Activated CD4-positive, CD25-positive, alpha-beta regulatory T cell treated with anti-CD3 and anti-CD28 coated beads, Interleukin-2, amount 50 U/mL, for 24 hours (primary cell): ENCODE results near the gene EXOSC2.
"Not testable (repeated sequence)": the region's sequence is repeated elsewhere in the genome, so short reads cannot be mapped to it uniquely, and the experiment has no call there.

ENCODE experiments used
- ATAC-seq, 2 donors: fragments of 150-1000 bp; cut with Tn5 transposase; one replicate each; pipeline ENCODE4 v1.10.0; 2021; ENCODE audit warnings: mild to moderate bottlenecking in 1 of 2, moderate library complexity in 1 of 2

The EXOSC2 gene

GRCh38 chr9:130668196-130668595 lies 25.4 kb upstream of the EXOSC2 start:
- ATAC-seq: no peak

- ATAC-seq: no peak
Measured at GRCh38 chr9:130668659-130669058, 24.9 kb upstream of the EXOSC2 start.

- ATAC-seq: no peak
Measured at GRCh38 chr9:130669965-130670364, 23.6 kb upstream of the EXOSC2 start.

GRCh38 chr9:130670644-130671043 lies 22.9 kb upstream of the EXOSC2 start:
- ATAC-seq: no peak

- ATAC-seq: no peak
Measured at GRCh38 chr9:130672466-130672865, 21.1 kb upstream of the EXOSC2 start.

- no peak for ATAC-seq
Measured at GRCh38 chr9:130672933-130673615, 20.5 kb upstream of the EXOSC2 start.

GRCh38 chr9:130675396-130675795 lies 18.2 kb upstream of the EXOSC2 start:
- no peak for ATAC-seq

GRCh38 chr9:130677252-130677651 lies 16.3 kb upstream of the EXOSC2 start:
- ATAC-seq: no peak

GRCh38 chr9:130680836-130681768 lies 12.5 kb upstream of the EXOSC2 start:
- peak; percentile 69 to 70 for ATAC-seq

- ATAC-seq: peak; percentile 15 to 26
Measured at GRCh38 chr9:130681769-130682420, 11.7 kb upstream of the EXOSC2 start.

GRCh38 chr9:130682421-130683121 lies 11.0 kb upstream of the EXOSC2 start:
- ATAC-seq: no peak

- no peak for ATAC-seq
Measured at GRCh38 chr9:130685104-130685503, 8.5 kb upstream of the EXOSC2 start.

GRCh38 chr9:130685945-130686344 lies 7.6 kb upstream of the EXOSC2 start:
- ATAC-seq: not testable (repeated sequence)

GRCh38 chr9:130687615-130688014 lies 6.0 kb upstream of the EXOSC2 start:
- ATAC-seq: no peak

GRCh38 chr9:130688072-130688471 lies 5.5 kb upstream of the EXOSC2 start:
- ATAC-seq: no peak

- ATAC-seq: no peak
Measured at GRCh38 chr9:130689572-130689936, 4.0 kb upstream of the EXOSC2 start.

- no peak for ATAC-seq
Measured at GRCh38 chr9:130689937-130690700, 3.5 kb upstream of the EXOSC2 start.

GRCh38 chr9:130692321-130692720 lies 1.3 kb upstream of the EXOSC2 start:
- ATAC-seq: no peak

- ATAC-seq: no peak
Measured at GRCh38 chr9:130693101-130693425, 517 bp upstream of the EXOSC2 start.

GRCh38 chr9:130694205-130694604 lies 625 bp downstream of the EXOSC2 start:
- peak; percentile 46 to 51 for ATAC-seq

- ATAC-seq: no peak
Measured at GRCh38 chr9:130696139-130696650, 2.6 kb downstream of the EXOSC2 start.

- no peak for ATAC-seq
Measured at GRCh38 chr9:130696996-130697395, 3.4 kb downstream of the EXOSC2 start.
